ENCODE results near the gene RNF150.

The RNF150 gene

DNA sequence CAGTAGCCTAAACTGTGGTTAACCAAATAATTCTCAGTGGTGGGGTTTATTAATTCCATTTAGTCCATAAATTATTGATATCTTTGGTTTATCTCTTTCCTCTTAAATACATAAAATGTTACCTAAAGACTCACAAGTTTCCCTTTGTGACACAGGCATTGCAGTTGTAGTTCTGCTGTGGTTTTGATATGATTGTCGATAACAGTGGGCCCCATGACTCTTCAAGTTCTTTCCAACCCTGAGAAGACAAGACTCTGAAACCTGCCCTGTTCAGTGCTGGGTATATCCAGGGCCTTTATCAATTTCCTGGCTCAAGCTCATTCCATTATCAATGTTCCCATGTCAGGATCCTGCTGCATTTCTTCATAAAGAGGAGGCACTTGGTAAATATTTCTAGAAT, 259.2 kb downstream of the RNF150 start:
- Histone ChIP-seq H3K27ac (replicated peaks) (no peak overlapping the region), H3K27me3 (ENCODE audit: insufficient read depth, poor library complexity, severe bottlenecking) (peaks cover 2% of the 10 kb centered on the region), H3K4me3 (replicated peaks; ENCODE audit: insufficient read depth, low read length) (no peak overlapping the region)
- no peak for TF ChIP-seq REST (IDR thresholded peaks at IDR 0.05; ENCODE audit: insufficient replicate concordance, low read depth)
- TF ChIP-seq GABPA (IDR thresholded peaks at IDR 0.05; ENCODE audit: low read depth): no peak
- TF ChIP-seq, protein P1, sequence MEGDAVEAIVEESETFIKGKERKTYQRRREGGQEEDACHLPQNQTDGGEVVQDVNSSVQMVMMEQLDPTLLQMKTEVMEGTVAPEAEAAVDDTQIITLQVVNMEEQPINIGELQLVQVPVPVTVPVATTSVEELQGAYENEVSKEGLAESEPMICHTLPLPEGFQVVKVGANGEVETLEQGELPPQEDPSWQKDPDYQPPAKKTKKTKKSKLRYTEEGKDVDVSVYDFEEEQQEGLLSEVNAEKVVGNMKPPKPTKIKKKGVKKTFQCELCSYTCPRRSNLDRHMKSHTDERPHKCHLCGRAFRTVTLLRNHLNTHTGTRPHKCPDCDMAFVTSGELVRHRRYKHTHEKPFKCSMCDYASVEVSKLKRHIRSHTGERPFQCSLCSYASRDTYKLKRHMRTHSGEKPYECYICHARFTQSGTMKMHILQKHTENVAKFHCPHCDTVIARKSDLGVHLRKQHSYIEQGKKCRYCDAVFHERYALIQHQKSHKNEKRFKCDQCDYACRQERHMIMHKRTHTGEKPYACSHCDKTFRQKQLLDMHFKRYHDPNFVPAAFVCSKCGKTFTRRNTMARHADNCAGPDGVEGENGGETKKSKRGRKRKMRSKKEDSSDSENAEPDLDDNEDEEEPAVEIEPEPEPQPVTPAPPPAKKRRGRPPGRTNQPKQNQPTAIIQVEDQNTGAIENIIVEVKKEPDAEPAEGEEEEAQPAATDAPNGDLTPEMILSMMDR (IDR thresholded peaks at IDR 0.05; ENCODE audit: insufficient read depth, low read length): no peak
- TF ChIP-seq POLR2AphosphoS5 (IDR thresholded peaks at IDR 0.05; ENCODE audit: low read depth): no peak
- no peak for TF ChIP-seq SPI1 (IDR thresholded peaks at IDR 0.05; ENCODE audit: borderline replicate concordance, low read depth)
- no peak for DNase-seq (ENCODE audit: low read depth in 1 of 2, low spot score in 1 of 2)

DNA sequence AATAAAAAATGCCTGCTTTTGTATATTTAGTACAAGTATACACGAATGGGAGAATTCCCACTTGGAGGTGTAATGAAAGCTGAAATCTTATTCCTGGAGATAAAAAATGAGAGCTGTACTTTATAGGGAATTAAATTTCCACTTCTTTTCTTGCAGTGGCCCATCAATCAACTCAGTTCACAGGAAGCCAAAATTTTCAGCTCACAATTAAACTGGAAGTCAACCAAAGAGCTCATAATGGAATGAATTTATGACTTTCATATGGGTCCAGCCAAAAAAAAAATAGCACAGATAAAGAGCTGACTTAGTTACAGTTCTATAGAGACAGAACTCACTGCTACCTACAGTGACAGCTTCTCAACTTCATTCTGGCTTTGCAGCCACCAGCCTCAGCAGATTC, 261.9 kb downstream of the RNF150 start:
- Histone ChIP-seq H3K4me3 (replicated peaks; ENCODE audit: insufficient read depth, low read length) (no peak overlapping the region), H3K27ac (replicated peaks) (no peak overlapping the region), H3K27me3 (ENCODE audit: insufficient read depth, poor library complexity, severe bottlenecking) (peaks cover 2% of the 10 kb centered on the region)
- TF ChIP-seq REST (IDR thresholded peaks at IDR 0.05; ENCODE audit: insufficient replicate concordance, low read depth) (no peak), SPI1 (IDR thresholded peaks at IDR 0.05; ENCODE audit: borderline replicate concordance, low read depth) (no peak), POLR2AphosphoS5 (IDR thresholded peaks at IDR 0.05; ENCODE audit: low read depth) (no peak), GABPA (IDR thresholded peaks at IDR 0.05; ENCODE audit: low read depth) (no peak)
- TF ChIP-seq, protein P1 (IDR thresholded peaks at IDR 0.05; ENCODE audit: insufficient read depth, low read length): no peak
- DNase-seq (ENCODE audit: low read depth in 1 of 2, low spot score in 1 of 2): no peak

DNA sequence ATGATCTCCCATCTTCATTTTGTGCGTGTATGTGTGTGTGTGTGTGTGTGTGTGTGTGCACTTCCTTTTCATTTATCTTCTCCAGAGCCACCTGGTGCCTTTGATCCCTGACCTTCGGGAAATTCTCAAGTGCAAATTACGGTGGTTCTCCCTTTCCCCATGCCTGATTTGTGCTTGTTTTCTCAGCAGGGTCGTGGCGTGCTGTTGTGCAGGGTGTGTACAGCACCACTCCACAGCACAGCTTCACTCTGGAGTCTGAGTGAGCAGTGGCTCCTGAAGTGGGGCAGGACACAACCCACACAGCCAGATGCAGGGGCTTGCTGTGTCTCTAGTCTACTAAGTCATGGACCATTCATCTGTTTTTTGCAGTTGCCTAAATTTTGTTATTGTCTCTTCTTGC, 262.8 kb downstream of the RNF150 start:
- TF ChIP-seq GABPA (IDR thresholded peaks at IDR 0.05; ENCODE audit: low read depth) (no peak), REST (IDR thresholded peaks at IDR 0.05; ENCODE audit: insufficient replicate concordance, low read depth) (no peak), POLR2AphosphoS5 (IDR thresholded peaks at IDR 0.05; ENCODE audit: low read depth) (no peak), SPI1 (IDR thresholded peaks at IDR 0.05; ENCODE audit: borderline replicate concordance, low read depth) (no peak)
- TF ChIP-seq, protein P1 (IDR thresholded peaks at IDR 0.05; ENCODE audit: insufficient read depth, low read length): no peak
- no peak for DNase-seq (ENCODE audit: low read depth in 1 of 2, low spot score in 1 of 2)
- H3K27me3 ChIP-seq (ENCODE audit: insufficient read depth, poor library complexity, severe bottlenecking): peaks cover 2% of the 10 kb centered on the region
- H3K4me3 ChIP-seq (replicated peaks; ENCODE audit: insufficient read depth, low read length): no peak overlapping the region
- H3K27ac ChIP-seq (replicated peaks): no peak overlapping the region
